Embryonic facial prominence (tissue), 1 donor: ENCODE results near the gene RRAS.
"Not testable (repeated sequence)": the region's sequence is repeated elsewhere in the genome, so short reads cannot be mapped to it uniquely, and the experiment has no call there.

Experiments
- DNase-seq: peaks from one replicate; pipeline ENCODE4 v3.0.0-alpha.2; 2016; ENCODE audit errors: extremely low spot score

RRAS gene

DNA sequence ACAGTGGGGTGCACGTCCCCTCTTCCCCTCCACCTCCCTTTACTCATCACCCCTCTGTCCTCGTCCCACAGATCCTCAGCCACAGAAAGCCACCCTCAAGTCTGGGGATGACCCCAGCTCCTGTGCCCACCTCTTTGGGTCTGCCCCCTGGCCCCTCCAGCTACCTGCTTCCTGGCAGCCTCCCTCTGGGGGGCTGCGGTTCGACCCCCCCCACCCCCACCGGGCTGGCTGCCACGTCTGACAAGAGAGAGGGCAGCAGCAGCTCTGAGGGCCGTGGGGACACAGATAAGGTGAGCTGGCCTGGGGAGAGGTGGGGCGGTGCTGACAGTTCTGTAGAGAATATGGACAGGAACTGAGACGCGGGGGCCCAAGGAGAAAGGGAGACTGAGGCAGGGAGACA is 14.6 kb upstream of the RRAS start:
- no peak for DNase-seq

DNA sequence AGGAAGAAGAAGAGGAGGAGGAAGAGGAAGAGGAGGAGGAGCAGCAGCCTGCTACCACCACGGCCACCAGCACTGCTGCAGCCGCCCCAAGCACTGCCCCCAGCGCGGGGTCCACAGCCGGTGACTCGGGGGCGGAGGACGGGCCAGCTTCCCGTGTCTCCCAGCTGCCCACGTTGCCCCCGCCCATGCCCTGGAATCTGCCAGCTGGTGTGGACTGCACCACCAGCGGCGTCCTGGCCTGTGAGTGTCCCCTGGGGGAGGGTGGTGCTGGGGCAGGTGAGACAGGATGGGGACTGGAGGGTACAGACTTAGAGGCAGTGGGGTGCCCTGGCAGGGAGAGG is 13.5 kb upstream of the RRAS start:
- DNase-seq: no peak

DNA sequence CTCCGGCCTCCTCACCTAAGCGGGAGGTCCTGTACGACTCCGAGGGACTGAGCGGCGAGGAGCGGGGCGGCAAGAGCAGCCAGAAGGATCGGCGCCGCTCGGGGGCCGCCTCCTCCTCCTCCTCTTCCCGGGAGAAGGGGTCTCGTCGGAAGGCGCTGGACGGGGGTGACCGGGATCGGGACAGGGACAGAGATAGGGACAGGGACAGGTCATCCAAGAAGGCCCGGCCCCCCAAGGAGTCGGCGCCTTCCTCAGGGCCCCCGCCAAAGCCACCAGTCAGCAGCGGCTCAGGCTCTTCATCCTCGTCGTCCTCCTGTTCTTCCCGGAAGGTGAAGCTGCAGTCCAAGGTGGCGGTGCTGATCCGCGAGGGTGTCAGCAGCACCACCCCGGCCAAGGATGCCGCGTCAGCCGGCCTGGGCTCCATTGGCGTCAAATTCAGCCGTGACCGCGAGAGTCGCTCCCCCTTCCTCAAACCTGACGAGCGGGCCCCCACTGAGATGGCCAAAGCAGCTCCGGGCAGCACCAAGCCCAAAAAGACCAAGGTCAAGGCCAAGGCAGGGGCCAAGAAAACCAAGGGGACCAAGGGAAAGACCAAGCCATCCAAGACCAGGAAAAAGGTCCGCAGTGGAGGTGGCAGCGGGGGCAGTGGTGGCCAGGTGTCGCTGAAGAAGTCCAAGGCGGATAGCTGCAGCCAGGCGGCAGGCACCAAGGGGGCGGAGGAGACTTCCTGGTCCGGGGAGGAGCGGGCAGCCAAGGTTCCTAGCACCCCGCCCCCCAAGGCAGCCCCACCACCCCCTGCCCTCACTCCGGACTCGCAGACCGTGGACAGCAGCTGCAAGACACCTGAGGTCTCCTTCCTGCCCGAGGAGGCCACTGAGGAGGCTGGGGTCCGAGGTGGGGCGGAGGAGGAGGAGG is 12.9 kb upstream of the RRAS start:
- no peak for DNase-seq

DNA sequence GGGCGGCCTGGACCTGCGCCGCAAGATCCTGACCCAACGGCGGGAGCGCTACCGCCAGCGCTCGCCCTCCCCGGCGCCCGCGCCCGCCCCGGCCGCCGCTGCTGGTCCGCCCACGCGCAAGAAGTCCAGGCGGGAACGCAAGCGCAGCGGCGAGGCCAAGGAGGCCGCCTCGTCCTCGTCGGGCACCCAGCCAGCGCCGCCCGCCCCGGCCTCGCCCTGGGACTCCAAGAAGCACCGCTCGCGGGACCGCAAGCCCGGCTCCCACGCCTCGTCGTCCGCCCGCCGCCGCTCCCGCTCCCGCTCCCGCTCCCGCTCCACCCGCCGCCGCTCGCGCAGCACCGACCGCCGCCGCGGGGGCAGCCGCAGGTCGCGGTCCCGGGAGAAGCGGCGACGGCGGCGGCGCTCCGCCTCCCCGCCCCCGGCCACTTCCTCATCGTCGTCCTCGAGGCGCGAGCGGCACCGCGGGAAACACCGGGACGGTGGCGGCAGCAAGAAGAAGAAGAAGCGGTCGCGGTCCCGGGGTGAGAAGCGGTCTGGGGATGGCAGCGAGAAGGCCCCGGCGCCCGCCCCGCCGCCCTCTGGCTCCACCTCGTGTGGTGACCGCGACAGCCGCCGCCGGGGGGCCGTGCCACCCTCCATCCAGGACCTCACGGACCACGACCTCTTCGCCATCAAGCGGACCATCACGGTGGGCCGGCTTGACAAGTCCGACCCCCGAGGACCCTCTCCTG is 12.0 kb upstream of the RRAS start:
- no peak for DNase-seq

DNA sequence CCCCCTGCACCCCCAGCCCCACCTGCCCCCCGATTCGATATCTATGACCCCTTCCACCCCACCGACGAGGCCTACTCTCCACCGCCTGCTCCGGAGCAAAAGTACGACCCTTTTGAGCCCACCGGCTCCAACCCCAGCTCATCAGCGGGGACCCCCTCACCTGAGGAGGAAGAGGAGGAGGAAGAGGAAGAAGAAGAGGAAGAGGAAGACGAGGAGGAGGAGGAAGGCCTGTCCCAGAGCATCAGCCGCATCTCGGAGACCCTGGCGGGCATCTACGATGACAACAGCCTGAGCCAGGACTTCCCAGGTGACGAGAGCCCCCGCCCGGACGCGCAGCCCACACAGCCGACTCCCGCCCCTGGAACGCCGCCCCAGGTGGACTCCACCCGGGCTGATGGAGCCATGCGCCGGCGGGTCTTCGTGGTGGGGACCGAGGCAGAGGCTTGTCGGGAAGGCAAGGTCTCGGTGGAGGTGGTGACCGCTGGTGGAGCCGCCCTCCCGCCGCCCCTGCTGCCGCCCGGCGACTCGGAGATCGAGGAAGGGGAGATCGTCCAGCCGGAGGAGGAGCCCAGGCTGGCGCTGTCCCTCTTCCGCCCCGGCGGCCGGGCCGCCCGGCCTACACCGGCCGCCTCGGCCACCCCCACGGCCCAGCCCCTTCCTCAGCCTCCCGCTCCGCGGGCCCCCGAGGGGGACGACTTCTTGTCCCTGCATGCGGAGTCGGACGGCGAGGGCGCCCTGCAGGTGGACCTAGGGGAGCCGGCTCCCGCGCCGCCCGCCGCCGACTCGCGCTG is 11.3 kb upstream of the RRAS start:
- DNase-seq: no peak

DNA sequence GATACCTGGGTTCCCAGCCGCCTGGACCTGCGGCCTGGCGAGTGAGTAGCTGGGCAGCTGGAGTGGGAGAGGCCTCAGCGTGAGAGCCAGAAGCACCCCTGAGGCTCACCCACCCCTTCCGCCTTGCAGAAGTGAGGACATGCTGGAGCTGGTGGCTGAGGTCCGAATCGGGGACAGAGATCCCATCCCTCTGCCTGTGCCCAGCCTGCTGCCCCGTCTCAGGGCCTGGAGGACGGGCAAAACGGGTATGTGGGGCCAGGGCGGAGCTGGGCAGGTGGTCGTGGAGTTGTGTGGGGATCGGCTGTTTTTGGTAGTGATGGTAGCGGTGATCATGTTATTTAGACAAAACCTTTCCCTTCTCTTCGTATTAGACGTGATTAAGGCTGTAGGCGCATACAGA is 6.6 kb upstream of the RRAS start:
- no peak for DNase-seq

DNA sequence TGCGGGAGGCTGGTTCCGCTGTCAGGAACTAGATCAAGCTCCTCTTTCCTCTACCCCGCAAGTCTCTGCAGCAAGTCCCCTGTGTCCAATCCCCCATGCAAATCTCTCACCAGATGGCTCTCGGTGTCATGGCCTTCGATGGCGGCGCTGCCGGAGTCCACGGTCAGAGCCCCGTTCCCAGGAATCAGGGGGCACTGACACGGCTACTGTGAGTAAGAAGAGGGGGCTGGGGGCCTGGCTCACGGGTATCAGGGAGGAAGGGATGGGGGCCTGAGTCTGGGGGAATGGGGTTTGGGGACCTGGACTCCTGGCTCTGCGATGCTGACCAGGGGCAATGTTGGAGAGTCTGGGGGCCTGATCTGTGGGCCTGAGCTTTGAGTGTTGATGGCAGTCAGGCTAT is 6.1 kb upstream of the RRAS start:
- no peak for DNase-seq

DNA sequence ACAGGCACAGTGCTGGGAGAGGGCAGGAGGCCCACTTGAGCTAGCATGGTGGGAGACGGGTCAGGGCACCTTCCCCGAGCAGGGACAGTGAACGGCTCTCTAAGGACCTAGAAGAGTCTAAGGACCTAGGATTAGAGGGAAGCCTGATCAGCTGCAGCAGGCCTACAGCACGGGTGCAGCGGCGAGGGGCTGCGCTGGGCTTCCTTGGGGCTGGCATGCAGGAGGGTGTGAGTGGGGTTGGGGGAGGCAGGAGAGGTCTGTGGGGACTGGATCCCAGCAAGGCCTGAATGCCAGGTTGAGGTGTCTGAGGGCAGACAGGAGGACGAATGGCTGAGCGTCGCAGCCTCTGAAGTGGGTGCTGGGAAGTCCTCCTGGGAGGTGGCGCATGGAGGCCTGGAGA is 5.6 kb upstream of the RRAS start:
- no peak for DNase-seq

DNA sequence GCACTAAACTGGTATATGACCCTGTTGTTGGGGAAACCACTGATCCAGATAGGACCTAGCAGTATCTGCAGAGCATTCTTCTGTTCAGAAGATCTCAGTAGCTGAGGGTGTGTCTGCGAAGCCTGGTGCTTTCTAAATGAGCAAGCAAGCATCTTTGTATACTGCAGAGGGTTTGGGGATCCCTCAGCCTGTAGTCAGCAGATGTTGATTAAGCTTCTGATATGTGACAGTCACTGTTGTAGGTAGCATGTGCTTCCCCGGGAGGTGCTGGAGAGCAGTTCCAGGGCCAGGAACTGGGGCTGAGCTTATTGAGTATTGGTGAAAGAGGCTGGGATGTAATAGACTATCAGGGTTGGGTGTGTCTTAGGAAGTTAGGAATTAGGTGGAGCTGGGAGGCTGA is 3.5 kb upstream of the RRAS start:
- DNase-seq: no peak

DNA sequence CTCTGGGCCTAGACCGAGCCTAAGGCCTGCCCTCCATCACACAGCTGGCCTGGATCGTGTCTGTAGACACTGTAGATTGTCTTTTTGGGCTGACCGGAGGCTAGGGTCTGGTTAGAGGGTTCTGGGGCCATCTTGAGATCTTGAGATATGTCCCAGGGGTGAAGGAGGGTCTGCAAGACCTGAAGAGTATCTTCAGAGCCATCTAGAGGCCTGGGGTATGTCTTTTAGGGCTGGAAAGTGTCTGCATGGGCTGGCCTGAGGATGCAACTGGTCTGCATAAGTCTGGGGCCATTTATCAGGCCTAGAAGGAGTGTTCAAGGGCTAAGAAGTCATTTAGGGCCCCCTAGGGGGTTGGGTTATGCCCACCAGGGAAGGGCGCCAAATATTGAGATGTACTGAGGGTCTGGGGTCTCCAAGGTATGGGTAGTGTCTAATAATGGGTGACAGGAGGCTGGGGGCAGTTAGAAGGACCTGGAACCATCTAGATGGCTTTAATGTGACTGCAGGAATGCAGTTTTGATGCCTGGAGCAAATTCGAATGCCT is 2.6 kb upstream of the RRAS start:
- no peak for DNase-seq

DNA sequence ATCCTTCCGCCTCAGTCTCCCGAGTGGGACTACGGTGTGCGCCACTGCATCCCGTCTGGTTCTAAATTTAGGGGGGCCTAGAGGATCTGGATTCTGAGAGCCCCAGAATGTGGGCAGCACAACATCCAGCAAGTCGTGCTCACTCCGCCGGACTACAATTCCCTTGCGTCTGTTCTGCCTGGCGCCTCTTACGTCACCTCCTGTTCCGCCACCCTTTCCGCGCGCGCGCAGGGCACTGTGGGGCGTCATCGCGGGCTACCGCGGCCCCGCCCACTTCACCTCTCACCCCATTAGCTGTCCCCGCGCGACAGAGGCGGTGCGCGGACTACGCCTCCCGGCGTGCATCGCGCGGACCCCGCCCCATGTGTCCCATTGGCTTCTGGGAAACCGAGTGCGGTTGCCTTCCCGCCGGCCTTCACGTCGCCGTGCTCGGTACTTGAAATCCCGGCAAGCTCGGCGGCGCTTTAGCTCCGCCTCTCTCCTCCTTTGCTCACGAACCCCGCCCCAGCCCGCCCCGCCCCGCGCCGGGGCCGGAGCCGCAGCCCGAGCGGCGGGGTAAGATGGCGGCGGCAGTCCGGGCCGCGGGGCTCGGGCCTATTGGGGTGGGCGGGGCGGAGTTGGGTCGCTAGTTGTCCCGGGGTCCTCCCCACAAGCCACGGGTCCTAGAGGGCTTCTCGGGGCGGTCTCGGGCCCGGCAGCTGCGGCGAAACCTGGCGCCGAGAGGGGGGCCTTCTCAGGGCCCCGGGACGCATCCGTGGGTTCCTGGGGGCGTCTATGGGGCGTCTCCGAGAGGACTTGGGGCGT is 1.9 kb upstream of the RRAS start, which contains the start of gene SCAF1:
TSS of gene SCAF1 (plus strand) at position 522 of the 804 bp plus-strand sequence. CDS start 2,818 bp downstream, outside the sequence.
- peak; percentile 98 for DNase-seq

DNA sequence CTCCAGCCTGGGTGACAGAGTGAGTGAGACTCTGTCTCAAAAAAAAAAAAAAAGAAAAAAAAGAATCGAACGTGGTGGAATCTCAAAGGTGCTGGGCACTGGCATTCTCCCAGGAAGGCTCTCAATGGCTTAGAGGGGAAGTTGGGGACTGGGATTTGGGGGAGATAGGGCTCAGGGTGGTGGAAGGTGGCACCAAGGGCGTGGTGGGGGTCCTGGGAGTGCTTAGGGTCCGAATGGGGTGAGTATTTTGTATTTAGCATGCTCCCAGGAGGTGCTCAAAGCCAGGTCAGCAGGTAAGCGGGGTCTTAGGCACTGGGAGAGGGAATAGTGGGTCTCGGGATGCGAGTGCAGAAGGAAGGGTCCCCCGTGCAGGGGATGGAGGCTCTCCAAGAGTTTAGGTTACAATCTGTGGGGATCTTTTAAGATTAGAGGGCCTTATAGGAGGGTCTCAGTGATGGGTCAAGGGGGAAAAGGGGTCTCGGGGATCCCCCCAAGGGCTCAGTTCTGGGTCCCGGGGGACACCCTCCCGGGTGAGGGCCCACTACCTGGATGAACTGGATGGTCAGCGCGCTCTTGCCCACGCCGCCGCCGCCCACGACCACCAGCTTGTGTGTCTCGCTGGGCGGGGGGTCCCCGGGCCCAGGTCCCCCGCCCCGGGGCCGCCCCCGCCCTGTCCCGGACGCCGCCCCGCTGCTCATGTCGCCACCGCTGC is 386 bp downstream of the RRAS start:
- DNase-seq: no peak

DNA sequence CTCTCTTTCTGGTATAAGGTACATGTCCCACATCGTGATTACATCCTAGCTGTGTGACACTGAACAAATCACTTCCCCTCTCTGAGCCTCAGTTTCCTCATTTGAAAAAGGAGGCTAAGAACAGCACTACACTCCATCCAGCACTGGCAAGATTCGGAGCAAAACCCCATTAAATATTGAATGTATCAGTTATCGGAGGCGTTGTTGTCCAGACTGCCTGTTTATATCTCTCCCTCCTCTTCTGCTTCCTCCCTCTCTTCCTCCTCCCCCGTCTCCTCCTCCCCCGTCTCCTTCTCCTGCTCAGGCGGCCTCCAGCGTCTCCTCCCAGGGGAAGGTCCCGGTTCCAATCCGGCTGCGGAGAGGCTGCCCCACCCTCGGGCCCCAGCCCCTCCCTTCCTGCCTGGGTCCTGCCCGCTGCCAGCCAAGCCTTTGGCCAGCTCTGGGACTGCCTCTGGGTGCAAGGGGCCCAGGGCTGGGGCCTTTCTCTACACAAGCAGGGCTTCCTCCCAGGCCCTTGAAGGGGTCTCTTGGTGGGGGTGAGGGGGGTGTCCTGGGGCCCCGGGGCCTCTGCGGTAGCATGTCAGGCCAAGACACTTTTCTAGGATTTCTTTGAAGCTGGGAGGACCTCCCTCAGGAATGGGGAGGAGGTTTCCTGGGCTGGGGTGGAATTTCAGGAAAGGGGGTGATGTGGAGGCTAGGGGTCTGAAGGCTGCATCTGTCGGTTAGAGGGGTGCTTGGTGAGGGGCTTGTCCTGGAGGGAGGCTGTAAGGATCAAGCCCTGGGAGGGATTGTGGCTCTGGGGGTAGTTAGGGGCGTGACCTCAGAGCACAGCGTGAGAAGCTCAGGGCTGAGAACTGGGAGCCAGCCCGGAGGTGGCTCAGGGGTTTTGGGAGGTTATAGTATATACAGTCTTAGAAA is 1.9 kb downstream of the RRAS start:
- no peak for DNase-seq

DNA sequence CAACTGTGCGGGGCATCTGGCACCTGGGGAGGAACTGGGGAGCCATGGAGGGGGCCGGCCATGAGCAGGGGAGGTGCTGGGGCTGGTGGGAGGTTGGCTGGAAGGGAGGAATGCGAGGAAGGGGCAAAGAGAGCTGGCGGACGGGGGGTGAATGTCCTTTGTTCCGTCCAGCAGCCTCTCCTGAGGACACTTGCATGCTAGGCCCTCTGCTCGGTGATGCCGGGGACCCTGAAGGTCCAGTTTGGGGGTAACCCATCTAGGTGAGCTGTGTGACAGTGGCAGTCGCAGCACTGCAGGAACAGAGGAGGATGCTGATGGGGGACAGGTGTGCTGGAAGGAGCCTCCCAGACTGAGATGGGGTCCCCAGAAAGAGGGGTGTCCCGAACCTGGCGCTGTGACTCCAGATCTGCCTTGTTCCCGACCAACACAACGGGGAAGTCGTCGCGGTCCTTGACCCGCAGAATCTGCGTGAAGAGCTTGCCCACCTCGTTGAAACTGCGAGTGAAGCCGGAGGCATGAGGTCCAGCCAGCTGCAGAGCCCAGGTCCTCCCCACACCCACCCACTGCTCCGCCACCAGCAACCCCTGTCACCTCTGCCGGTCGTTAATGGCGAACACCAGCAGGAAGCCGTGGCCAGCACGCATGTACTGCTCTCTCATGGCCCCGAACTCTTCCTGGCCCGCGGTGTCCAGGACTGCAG is 3.6 kb downstream of the RRAS start:
- no peak for DNase-seq

DNA sequence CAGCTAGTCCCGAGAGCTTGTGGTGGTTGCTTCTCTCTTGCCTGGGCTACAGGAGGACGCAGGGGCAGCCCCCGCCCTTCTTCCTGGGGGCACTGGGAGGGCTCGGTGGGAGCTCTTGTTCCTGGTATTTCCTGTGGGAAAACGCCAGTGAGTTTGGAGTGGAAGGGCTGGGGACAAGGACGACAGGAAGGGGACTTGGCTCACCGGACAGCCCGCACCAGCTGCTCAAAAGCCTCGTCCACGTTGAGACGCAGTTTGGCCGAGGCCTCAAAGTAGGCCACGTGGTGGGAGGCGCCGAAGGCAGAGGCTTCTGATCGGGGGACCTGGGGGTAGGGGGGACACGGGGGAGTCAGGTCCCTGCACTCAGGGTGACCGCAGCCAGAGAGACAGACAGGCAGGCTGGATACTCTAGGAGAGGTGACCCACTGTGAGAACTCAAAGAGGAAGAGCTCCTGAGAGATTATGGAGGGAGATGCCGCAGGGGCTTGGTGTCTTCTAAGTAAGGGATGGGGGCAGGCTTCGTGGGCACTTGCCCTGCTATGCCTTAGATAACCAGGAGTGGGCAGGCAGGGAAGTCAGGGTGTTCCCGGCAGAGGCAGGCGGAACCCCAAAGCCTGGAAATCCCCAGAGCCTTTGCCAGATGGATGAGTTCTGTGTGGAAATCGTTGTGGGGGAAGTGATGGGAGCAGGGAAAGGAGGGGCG is 4.3 kb downstream of the RRAS start:
- no peak for DNase-seq

DNA sequence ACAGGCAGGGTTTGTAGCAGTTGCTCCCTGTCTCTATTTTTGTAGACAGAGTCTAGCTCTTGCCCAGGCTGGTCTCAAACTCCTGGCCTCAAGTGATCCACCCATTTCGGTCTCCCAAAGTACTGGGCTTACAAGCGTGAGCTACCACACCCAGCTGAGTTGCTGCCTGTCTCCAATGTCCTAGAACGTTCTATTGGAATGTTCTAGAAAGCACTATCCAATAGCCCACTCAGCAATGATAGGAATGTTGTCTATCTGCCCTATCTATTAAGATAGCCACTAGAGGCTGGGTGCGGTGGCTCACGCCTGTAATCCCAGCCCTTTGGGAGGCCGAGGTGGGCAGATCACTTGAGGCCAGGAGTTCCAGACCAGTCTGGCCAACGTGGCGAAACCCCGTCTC is 6.7 kb downstream of the RRAS start:
- not testable (repeated sequence) for DNase-seq

DNA sequence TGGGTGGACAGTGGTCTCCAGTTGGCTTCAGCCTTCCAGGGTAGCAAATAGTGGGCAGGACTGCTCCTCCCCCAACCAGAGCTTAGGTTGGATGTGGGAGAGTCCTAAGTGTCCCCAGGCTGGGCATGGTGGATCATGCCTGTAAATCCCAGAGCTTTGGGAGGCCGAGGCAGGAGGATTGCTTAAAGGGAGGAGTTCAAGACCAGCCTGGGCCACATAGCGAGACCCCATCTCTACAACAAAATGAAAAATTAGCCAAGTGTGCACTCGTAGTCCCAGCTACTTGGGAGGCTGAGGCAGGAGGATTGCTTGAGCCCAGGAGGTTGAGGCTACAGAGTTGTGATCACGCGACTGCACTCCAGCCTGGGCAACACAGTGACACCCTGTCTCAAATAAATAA is 7.4 kb downstream of the RRAS start:
- no peak for DNase-seq

DNA sequence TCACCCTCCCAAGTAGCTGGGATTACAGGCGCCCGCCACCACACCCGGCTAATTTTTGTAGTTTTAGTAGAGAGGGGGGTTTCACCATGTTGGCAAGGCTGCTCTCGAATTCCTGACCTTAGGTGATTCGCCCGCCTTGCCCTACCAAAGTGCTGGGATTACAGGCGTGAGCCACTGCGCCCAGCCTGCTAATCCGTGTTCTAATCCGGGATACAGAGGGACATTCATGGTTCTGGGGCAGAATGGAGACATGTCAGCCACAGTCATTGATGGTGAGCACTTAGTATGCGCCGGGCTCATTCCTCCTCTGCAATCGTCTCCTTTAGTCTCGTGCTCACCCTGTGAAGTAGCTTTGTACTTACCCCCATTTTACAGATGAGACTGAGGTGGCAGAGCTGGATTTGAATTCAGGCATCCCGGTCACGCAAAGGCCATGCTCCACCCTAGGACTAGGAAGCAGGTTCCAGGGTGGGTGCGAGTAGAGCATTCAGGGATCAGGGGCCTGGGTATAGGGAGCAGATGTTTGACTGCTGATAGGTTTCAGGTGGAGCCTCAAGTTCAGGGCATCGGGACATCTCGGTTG is 8.2 kb downstream of the RRAS start:
- DNase-seq: no peak
